Sigmoid colon (tissue), 7 donors: Measurements from ENCODE around the gene MICOS13. TPM values are rescaled to one million over a fixed set of nuclear protein-coding genes. Genes with fewer than 3 reads are reported as not detected.

Source experiments
- DNase-seq: peaks from one replicate; pipeline ENCODE4 v3.0.0-alpha.2; 2019
- H3K27ac ChIP-seq, 4 donors: fragments of 200-600 bp; sonication (generic); one replicate each; pipeline ENCODE4 v1.5.1; 2016 to 2019; ENCODE audit warnings: mild to moderate bottlenecking in 1 of 4
- H3K27me3 ChIP-seq, 3 donors: fragments of 200-600 bp; sonication (generic); one replicate each; pipeline ENCODE4 v1.5.1; 2019; ENCODE audit warnings: mild to moderate bottlenecking in 1 of 3
- H3K36me3 ChIP-seq, 4 donors: fragments of 200-600 bp; sonication (generic); one replicate each; pipeline ENCODE4 v1.5.1; 2016 to 2019
- H3K4me1 ChIP-seq, 4 donors: fragments of 200-600 bp; sonication (generic); one replicate each; pipeline ENCODE4 v1.5.1; 2017 to 2019
- H3K4me3 ChIP-seq, 4 donors: fragments of 200-600 bp; sonication (generic); one replicate each; pipeline ENCODE4 v1.5.1; 2017 to 2019; ENCODE audit warnings: mild to moderate bottlenecking in 2 of 4, moderate library complexity in 1 of 4
- H3K9me3 ChIP-seq, 4 donors: fragments of 200-600 bp in 3 of 4; sonication (generic) in 3 of 4; one replicate each; pipeline versions ENCODE4 v1.5.1 to v1.6.1; 2013 to 2019
- EP300 ChIP-seq, 4 donors: sonication (generic); formaldehyde crosslinking; IDR thresholded peaks; one replicate each; pipeline ENCODE4 v1.6.1; 2017; ENCODE audit warnings: antibody characterized with exemption in 4 of 4
- POLR2A ChIP-seq, 2 donors: fragments of 450-650 bp; IDR thresholded peaks; one replicate each; pipeline ENCODE4 v1.6.1; 2016; ENCODE audit warnings: antibody characterized with exemption in 2 of 2, mild to moderate bottlenecking in 2 of 2, moderate library complexity in 2 of 2
- POLR2AphosphoS5 ChIP-seq, 4 donors: sonication (generic); formaldehyde crosslinking; IDR thresholded peaks; one replicate each; pipeline ENCODE4 v1.6.1; 2017; ENCODE audit warnings: antibody characterized with exemption in 4 of 4
- WGBS, 2 donors: extraction: QIAGEN DNeasy Blood & Tissue Kit; methylation state at CpG; one replicate each; pipeline ENCODE4 v1.1.7; 2013; 5-methylcytosine and 5-hydroxymethylcytosine counted together
- intact Hi-C: fragments of 100-400 bp; cut with DNase I; formaldehyde crosslinking; loops from one replicate; pipeline ENCODE4 v1.15.1; 2023
- polyA plus RNA-seq, 3 donors: library from polyadenylated mRNA; stranded (reverse); fragments of 200-250 nt; gene quantifications; one replicate each; pipeline ENCODE4 v1.2.3, GENCODE V29; 2013
- total RNA-seq, 4 donors: library from RNA; depleted of rRNA; stranded (reverse); fragments of >200 nt; gene quantifications; one replicate each; pipeline ENCODE4 v1.1.0, GENCODE V29; 2016
- TF ChIP-seq, protein P1 (sequence below), 4 experiments: fragments of 450-650 bp in 3 of 4; fragments of 200-600 bp in 1 of 4; IDR thresholded peaks; one replicate each; pipeline ENCODE4 v1.5.1; 2016 to 2019; ENCODE audit warnings: antibody characterized with exemption in 4 of 4, mild to moderate bottlenecking in 3 of 4, moderate library complexity in 2 of 4
- donor health status: healthy with polysubstance abuse.
- donor health status: Bipolar disorder and iron deficiency.
- donor health status: healthy.

The MICOS13 gene
- total and polyA plus RNA-seq, 7 donors: 39.6 to 160 (median 87.8) TPM

DNA sequence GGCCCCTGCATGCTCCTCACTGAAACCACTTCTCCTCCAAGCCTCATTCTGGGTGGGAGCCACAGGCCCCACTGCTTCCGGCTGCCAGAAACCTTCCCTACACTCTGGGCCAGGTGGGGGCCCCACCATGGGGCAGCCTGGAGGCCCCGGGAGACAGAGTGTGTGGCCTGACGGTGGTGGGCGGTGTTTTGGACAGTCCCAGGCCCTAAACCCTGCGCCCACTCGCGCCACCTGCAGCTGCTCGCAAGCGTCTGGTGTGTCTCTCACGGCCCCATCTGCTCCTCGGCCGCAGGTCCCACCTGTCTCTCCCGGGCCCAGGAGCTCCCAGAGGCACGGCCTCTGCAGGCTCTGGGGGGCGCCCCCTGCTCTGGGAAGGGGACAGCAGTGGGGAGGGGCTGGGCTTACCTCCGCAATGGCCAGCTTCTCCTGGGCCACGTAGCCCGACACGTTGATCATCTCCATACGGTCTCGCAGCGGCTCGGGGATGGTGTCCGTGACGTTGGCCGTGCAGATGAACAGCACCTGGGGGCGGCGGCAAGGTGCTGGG, 15.4 kb upstream of the MICOS13 start:
- H3K4me1 ChIP-seq: peaks cover 0 to 26% (median 22%) of the 10 kb centered on the region in 4 donors
- no peaks in the 10 kb centered on the region for H3K9me3 ChIP-seq
- peaks cover 33 to 86% (median 67%) of the 10 kb centered on the region in 4 donors for H3K36me3 ChIP-seq
- intact Hi-C loops: no loop called here
- no peaks in the 10 kb centered on the region for H3K27me3 ChIP-seq
- H3K4me3 ChIP-seq: no peak overlapping the region
- WGBS, 2 donors: 87 to 90% methylated on average over 28 of the region's 28 CpGs
- no peak overlapping the region for H3K27ac ChIP-seq
- peak; percentile 61 for DNase-seq
- TF ChIP-seq POLR2AphosphoS5 (IDR thresholded peaks at IDR 0.05) (no peak), EP300 (IDR thresholded peaks at IDR 0.05) (no peak)

DNA sequence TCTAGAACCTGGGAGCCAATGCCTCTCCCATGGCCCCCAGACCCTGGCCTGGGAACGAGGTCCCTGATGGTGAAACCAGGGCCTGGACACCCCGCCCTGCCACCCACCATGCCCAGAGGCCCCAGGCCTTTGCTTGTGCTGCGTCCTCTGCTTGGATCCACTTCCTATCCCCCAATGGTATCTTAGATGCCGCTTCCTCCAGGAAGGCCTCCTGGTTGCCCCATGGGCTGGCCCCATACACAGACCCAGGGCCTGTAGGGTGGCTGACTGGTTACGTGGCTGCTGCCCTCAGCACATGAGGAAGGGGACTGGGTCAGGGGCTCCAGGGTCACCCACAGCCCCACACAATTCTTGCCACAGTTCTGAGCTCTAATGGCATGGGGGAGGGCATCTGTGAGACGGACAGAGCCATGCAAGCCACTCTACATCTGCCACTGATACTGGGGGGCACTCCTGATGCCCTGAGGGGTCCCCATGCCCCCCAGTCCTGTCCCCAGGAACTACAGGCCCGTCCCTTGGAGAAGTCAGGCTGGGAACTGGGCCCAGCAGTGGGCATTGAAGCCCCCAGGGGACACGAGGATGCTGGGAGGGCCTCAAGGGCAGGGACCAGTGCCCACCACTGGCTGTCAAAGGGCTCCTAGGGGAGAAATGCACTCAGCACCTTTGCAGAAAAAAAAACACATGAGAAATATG, 14.8 kb upstream of the MICOS13 start:
- Histone ChIP-seq H3K27ac (no peak overlapping the region), H3K4me1 (peaks cover 0 to 29% (median 24%) of the 10 kb centered on the region in 4 donors), H3K9me3 (no peaks in the 10 kb centered on the region), H3K4me3 (no peak overlapping the region), H3K27me3 (no peaks in the 10 kb centered on the region), H3K36me3 (peaks cover 29 to 80% (median 64%) of the 10 kb centered on the region in 4 donors)
- peak; percentile 61 for DNase-seq
- TF ChIP-seq POLR2AphosphoS5 (IDR thresholded peaks at IDR 0.05) (no peak), POLR2A (IDR thresholded peaks at IDR 0.05) (no peak), EP300 (IDR thresholded peaks at IDR 0.05) (no peak)
- TF ChIP-seq, protein P1, sequence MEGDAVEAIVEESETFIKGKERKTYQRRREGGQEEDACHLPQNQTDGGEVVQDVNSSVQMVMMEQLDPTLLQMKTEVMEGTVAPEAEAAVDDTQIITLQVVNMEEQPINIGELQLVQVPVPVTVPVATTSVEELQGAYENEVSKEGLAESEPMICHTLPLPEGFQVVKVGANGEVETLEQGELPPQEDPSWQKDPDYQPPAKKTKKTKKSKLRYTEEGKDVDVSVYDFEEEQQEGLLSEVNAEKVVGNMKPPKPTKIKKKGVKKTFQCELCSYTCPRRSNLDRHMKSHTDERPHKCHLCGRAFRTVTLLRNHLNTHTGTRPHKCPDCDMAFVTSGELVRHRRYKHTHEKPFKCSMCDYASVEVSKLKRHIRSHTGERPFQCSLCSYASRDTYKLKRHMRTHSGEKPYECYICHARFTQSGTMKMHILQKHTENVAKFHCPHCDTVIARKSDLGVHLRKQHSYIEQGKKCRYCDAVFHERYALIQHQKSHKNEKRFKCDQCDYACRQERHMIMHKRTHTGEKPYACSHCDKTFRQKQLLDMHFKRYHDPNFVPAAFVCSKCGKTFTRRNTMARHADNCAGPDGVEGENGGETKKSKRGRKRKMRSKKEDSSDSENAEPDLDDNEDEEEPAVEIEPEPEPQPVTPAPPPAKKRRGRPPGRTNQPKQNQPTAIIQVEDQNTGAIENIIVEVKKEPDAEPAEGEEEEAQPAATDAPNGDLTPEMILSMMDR (IDR thresholded peaks at IDR 0.05): no peak
- 88 to 92% methylated on average over 8 of the region's 8 CpGs for WGBS, 2 donors
- intact Hi-C loops: loop anchor here (5.0 kb wide), 1 partner anchor 207 kb away; the partner anchor contains the start of genes NDUFA11 and VMAC

GRCh38 chr19:5694167-5694955, 14.0 kb upstream of the MICOS13 start:
- H3K36me3 ChIP-seq: peaks cover 29 to 74% (median 64%) of the 10 kb centered on the region in 4 donors
- WGBS, 2 donors: 91 to 92% methylated on average over 45 of the region's 45 CpGs

DNA sequence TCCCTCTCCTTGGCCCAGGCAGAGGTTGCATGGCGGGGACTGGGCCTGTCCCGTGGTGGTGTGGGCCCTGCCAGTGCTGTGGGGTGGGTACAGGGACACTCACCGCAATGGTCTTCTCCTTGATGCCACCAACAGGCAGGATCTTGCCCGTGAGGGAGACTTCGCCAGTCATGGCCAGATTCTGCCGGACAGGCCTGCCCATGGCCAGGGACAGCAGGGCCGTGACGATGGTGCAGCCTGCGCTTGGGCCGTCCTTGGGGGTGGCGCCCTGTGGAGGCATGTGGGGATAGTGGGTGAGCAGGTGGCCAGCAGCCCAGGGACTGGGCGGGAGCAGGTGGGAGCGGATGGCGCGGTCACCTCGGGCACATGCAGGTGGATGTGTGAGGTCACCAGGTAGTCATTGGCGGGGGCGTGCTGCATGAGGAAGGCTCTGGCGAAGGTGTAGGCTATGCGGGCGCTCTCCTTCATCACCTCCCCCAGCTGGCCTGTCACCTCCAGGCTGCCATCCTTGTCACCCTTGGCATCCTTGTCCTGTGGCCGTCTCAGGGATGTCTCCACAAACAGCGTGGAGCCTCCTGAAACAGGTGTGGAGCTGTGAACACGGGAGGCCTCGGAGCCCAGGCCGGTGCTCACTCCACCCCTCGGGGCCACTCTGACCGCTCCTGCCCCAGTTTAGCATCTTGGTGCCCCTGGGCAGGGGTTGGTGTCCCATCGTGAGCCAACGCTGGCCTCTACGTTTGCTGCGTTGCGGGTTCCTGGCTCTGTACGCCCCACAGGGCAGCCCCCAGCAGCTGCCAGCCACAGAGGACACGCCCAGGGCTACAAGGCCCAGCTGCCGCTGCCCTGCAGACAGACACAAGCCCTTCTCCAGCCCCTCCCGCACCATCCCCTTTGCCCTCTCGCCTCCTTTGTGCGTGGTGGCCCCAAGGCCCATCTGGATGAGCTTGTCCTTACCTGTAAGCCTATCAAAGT, 13.2 kb upstream of the MICOS13 start:
- Histone ChIP-seq H3K4me1 (peaks cover 0 to 34% (median 25%) of the 10 kb centered on the region in 4 donors), H3K4me3 (no peak overlapping the region), H3K27me3 (no peaks in the 10 kb centered on the region), H3K9me3 (no peaks in the 10 kb centered on the region), H3K36me3 (peaks cover 20 to 65% (median 57%) of the 10 kb centered on the region in 4 donors), H3K27ac (peak overlapping the region in 1 of 4 donors; percentile 89)
- DNase-seq: peak; percentile 65
- intact Hi-C loops: loop anchor here (5.0 kb wide), 1 partner anchor 209 kb away; the partner anchor contains the start of genes NDUFA11 and VMAC
- 76 to 86% methylated on average over 39 of the region's 39 CpGs for WGBS, 2 donors
- no peak for TF ChIP-seq EP300 (IDR thresholded peaks at IDR 0.05)
- TF ChIP-seq, protein P1 (IDR thresholded peaks at IDR 0.05): no peak
- TF ChIP-seq POLR2A (IDR thresholded peaks at IDR 0.05): no peak
- TF ChIP-seq POLR2AphosphoS5 (IDR thresholded peaks at IDR 0.05): no peak

More at GRCh38 chr19:5694167-5694955, 14.0 kb upstream of the MICOS13 start:
- Histone ChIP-seq H3K9me3 (no peaks in the 10 kb centered on the region), H3K27me3 (no peaks in the 10 kb centered on the region), H3K4me3 (no peak overlapping the region), H3K4me1 (peaks cover 0 to 34% (median 25%) of the 10 kb centered on the region in 4 donors), H3K27ac (no peak overlapping the region)
- peak; percentile 65 for DNase-seq
- intact Hi-C loops: loop anchor here (5.0 kb wide), 1 partner anchor 208 kb away; the partner anchor contains the start of genes NDUFA11 and VMAC
- TF ChIP-seq POLR2A (IDR thresholded peaks at IDR 0.05) (no peak), EP300 (IDR thresholded peaks at IDR 0.05) (no peak), POLR2AphosphoS5 (IDR thresholded peaks at IDR 0.05) (no peak)
- TF ChIP-seq, protein P1 (IDR thresholded peaks at IDR 0.05): no peak
